K562 (cell line): ENCODE data around the gene PSMD8. TPM values are rescaled to one million over a fixed set of nuclear protein-coding genes. Genes with fewer than 3 reads are reported as not detected.

ENCODE experiments used
- EWSR1 ChIP-seq: fragments of 450-650 bp; IDR thresholded peaks from 2 replicates; pipeline ENCODE4 v1.6.1; 2018; ENCODE audit warnings: borderline replicate concordance, mild to moderate bottlenecking, low read depth, moderate library complexity; ENCODE audit not compliant: partially characterized antibody
- HIVEP1 ChIP-seq: fragments of 250-450 bp; sonication (Bioruptor Pico); IDR thresholded peaks from 2 replicates; pipeline ENCODE4 v1.4.0; 2020; ENCODE audit warnings: mild to moderate bottlenecking
- POLR2AphosphoS2 ChIP-seq: IDR thresholded peaks from 2 replicates; pipeline ENCODE4 v1.6.1; 2012; ENCODE audit warnings: low read length, improper control_type of control experiment
- PREB ChIP-seq: sonication (generic); formaldehyde crosslinking; IDR thresholded peaks from 2 replicates; pipeline ENCODE4 v1.8.1; 2023; ENCODE audit warnings: mild to moderate bottlenecking, missing genetic modification reagents
- SRSF1 ChIP-seq: fragments of 200-400 bp; formaldehyde crosslinking; IDR thresholded peaks from 2 replicates; pipeline ENCODE4 v1.6.1; 2017; ENCODE audit warnings: mild to moderate bottlenecking, low read depth, low read length, moderate library complexity
- STAT5A ChIP-seq: IDR thresholded peaks from 2 replicates; pipeline ENCODE4 v1.6.1; 2012; ENCODE audit warnings: low read length, inconsistent platforms, borderline replicate concordance
- SUPT5H ChIP-seq: fragments of 450-650 bp; IDR thresholded peaks from 2 replicates; pipeline ENCODE4 v1.6.1; 2016
- ZNF507 ChIP-seq: conservative IDR thresholded peaks from 2 replicates; pipeline ENCODE4 v1.6.1; 2017; ENCODE audit warnings: missing genetic modification characterization, missing compliant biosample characterization
- polyA plus RNA-seq, 8 experiments: library from polyadenylated mRNA; depleted of rRNA in 4 of 8; stranded (reverse) in 5 of 8; unstranded in 3 of 8; fragments of >200 nt; fragmentation: Nextera tagmentation in 2 of 8; fragmentation: Illumina TruSeq in 1 of 8; extraction: Ambion mirVana in 2 of 8; extraction: Trizol in 1 of 8; gene quantifications; 2 replicates each; pipeline versions ENCODE4 v1.2.1 to v1.2.3, GENCODE V29; 2011 to 2014; ENCODE audit warnings: inconsistent platforms in 1 of 8, missing spikeins in 1 of 8
- total RNA-seq, 7 experiments: library from RNA; depleted of rRNA in 6 of 7; stranded (reverse); fragments of >200 nt in 6 of 7; fragmentation: Illumina TruSeq in 2 of 7; extraction: Trizol in 2 of 7; gene quantifications; 2 replicates each; pipeline versions ENCODE4 v1.2.1 to v1.2.3, GENCODE V29; 2011 to 2021; ENCODE audit warnings: low replicate concordance in 1 of 7
- TF ChIP-seq, protein P1 (sequence below): fragments of 250-450 bp; sonication (Bioruptor Pico); IDR thresholded peaks from 2 replicates; pipeline ENCODE4 v1.9.0; 2021; ENCODE audit warnings: mild to moderate bottlenecking, inconsistent platforms
- TF ChIP-seq, protein P2 (sequence below): sonication (generic); formaldehyde crosslinking; IDR thresholded peaks from 2 replicates; pipeline ENCODE4 v1.8.0; 2022; ENCODE audit warnings: mild to moderate bottlenecking, missing genetic modification reagents

The PSMD8 gene
- total and polyA plus RNA-seq, 9 of the 15 experiments (the other 6 are each of a cell fraction or from before 2014, with no cell fraction given) = 130 to 583 (median 315) TPM

DNA sequence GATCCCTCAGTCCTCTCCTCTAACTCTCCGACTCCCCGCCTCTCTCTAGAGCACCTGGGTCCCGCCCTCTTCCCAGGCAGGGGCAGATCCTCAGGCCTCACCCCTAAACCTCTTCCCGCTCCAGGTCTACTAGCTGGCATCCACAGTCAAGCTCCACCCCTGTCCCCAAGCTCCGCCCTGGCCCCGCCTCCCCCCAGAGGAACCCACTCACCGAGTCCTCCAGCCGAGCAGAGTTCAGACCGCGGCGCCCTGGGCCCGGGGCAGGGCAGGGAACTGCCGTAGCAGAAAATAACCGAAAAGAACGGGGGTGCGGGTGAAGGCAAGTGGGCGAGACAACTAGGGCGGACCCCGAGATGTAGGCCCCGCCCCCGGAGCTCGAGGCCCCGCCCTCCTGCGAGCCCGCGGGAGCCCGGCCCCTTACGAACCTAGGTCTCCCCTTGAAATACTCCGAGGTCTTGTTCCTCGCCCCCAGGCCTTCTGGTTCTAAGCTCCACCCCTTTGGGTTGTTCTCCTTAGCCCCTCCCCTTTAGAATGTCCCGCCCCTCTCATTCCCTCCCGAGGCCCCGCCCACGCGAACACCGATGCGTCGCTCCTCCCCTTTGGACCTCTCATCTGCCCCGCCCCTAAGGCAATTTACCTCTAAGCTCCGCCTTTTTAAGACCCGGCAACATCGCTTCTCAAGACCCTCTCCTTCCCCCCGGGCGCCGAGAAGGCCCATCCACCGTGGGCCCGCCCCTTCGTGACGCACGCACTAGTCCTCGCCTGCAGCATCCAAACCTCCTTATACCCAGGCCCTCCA lies 13.4 kb downstream of the PSMD8 start, which contains the start of gene GGN (continued):
- TF ChIP-seq, protein P1, sequence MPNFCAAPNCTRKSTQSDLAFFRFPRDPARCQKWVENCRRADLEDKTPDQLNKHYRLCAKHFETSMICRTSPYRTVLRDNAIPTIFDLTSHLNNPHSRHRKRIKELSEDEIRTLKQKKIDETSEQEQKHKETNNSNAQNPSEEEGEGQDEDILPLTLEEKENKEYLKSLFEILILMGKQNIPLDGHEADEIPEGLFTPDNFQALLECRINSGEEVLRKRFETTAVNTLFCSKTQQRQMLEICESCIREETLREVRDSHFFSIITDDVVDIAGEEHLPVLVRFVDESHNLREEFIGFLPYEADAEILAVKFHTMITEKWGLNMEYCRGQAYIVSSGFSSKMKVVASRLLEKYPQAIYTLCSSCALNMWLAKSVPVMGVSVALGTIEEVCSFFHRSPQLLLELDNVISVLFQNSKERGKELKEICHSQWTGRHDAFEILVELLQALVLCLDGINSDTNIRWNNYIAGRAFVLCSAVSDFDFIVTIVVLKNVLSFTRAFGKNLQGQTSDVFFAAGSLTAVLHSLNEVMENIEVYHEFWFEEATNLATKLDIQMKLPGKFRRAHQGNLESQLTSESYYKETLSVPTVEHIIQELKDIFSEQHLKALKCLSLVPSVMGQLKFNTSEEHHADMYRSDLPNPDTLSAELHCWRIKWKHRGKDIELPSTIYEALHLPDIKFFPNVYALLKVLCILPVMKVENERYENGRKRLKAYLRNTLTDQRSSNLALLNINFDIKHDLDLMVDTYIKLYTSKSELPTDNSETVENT (CRISPR knock-in tag) = no peak
- TF ChIP-seq PREB (CRISPR knock-in tag) (no peak), SUPT5H (0 out of 2 replicates have a peak, but pooled peaks have one; percentile 43), SRSF1 (no peak), STAT5A (no peak), EWSR1 (no peak), HIVEP1 (CRISPR knock-in tag) (no peak), ZNF507 (tag) (no peak), POLR2AphosphoS2 (no peak)
- TF ChIP-seq, protein P2, sequence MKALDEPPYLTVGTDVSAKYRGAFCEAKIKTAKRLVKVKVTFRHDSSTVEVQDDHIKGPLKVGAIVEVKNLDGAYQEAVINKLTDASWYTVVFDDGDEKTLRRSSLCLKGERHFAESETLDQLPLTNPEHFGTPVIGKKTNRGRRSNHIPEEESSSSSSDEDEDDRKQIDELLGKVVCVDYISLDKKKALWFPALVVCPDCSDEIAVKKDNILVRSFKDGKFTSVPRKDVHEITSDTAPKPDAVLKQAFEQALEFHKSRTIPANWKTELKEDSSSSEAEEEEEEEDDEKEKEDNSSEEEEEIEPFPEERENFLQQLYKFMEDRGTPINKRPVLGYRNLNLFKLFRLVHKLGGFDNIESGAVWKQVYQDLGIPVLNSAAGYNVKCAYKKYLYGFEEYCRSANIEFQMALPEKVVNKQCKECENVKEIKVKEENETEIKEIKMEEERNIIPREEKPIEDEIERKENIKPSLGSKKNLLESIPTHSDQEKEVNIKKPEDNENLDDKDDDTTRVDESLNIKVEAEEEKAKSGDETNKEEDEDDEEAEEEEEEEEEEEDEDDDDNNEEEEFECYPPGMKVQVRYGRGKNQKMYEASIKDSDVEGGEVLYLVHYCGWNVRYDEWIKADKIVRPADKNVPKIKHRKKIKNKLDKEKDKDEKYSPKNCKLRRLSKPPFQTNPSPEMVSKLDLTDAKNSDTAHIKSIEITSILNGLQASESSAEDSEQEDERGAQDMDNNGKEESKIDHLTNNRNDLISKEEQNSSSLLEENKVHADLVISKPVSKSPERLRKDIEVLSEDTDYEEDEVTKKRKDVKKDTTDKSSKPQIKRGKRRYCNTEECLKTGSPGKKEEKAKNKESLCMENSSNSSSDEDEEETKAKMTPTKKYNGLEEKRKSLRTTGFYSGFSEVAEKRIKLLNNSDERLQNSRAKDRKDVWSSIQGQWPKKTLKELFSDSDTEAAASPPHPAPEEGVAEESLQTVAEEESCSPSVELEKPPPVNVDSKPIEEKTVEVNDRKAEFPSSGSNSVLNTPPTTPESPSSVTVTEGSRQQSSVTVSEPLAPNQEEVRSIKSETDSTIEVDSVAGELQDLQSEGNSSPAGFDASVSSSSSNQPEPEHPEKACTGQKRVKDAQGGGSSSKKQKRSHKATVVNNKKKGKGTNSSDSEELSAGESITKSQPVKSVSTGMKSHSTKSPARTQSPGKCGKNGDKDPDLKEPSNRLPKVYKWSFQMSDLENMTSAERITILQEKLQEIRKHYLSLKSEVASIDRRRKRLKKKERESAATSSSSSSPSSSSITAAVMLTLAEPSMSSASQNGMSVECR (CRISPR knock-in tag) = no peak; the same call in 1 of the 2 replicates
